Psoas muscle (tissue), 8 donors: Measurements from ENCODE around the gene LRBA. TPM values are rescaled to one million over a fixed set of nuclear protein-coding genes. Genes with fewer than 3 reads are reported as not detected.

Source experiments
- ATAC-seq, 4 donors: fragments of 200-7000 bp; cut with Tn5 transposase; one replicate each; pipeline ENCODE4 v1.9.1; 2020; ENCODE audit warnings: moderate library complexity in 3 of 4, mild to moderate bottlenecking in 2 of 4
- DNase-seq, 2 donors: peaks; one replicate each; pipeline ENCODE4 v3.0.0-alpha.2; 2020
- H3K27ac ChIP-seq: fragments of 200-600 bp; one replicate; pipeline ENCODE4 v1.8.0; 2022
- H3K27me3 ChIP-seq, 3 donors: fragments of 200-600 bp in 1 of 3; one replicate each; pipeline versions ENCODE4 v1.6.1 to v1.8.0; 2013 to 2022; ENCODE audit warnings: low read length in 2 of 3, mild to moderate bottlenecking in 2 of 3, moderate library complexity in 1 of 3; ENCODE audit not compliant: insufficient read depth in 3 of 3
- H3K36me3 ChIP-seq, 2 donors: fragments of 200-600 bp in 1 of 2; one replicate each; pipeline versions ENCODE4 v1.6.1 to v1.8.0; 2013 to 2022; ENCODE audit warnings: low read depth in 1 of 2, mild to moderate bottlenecking in 1 of 2, moderate library complexity in 1 of 2; ENCODE audit not compliant: insufficient read depth in 1 of 2
- H3K4me1 ChIP-seq: fragments of 200-600 bp; one replicate; pipeline ENCODE4 v1.8.0; 2022
- H3K4me3 ChIP-seq: fragments of 200-600 bp; one replicate; pipeline ENCODE4 v1.8.0; 2022; ENCODE audit warnings: mild to moderate bottlenecking
- H3K9me3 ChIP-seq: fragments of 200-600 bp; one replicate; pipeline ENCODE4 v1.8.0; 2022
- WGBS, 3 donors: extraction: QIAGEN DNeasy Blood & Tissue Kit; methylation state at CpG; one replicate each; pipeline versions ENCODE4 v1.1.6 to v1.1.7; 2013; 5-methylcytosine and 5-hydroxymethylcytosine counted together
- intact Hi-C, 2 donors: fragments of 100-400 bp; cut with DNase I; formaldehyde crosslinking; loops; one replicate each; pipeline versions ENCODE4 v1.11.0 to v1.14.2; 2022
- polyA plus RNA-seq, 3 donors: library from polyadenylated mRNA; stranded (reverse); fragments of 200-250 nt; gene quantifications; one replicate each; pipeline ENCODE4 v1.2.3, GENCODE V29; 2013
- total RNA-seq, 4 donors: library from RNA; stranded (reverse); fragmentation: NEBNext Ultra II Directional in 2 of 4; extraction: Animal tissue kit (Norgen Biotek cat#: 25700) in 2 of 4; gene quantifications; one replicate each; pipeline versions ENCODE4 v1.2.1 to v1.2.4, GENCODE V29; 2021 to 2023
- TF ChIP-seq, protein P1 (sequence below): fragments of 200-600 bp; IDR thresholded peaks from one replicate; pipeline ENCODE4 v1.8.0; 2022; ENCODE audit warnings: antibody characterized with exemption
- donor health status: healthy with polysubstance abuse.
- donor health status: DM: no; HTN: no; CAD: no; lungs with moderate emphysema.
- donor health status: Bipolar disorder and iron deficiency.
- donor health status: healthy.
- donor health status: DM: yes; HTN: yes; CAD: no.
- donor health status: DM: no; HTN: no; CAD: no.
- donor health status: DM: no; HTN: no; CAD: no.
- donor health status: DM: yes; HTN: yes; CAD: no.

Gene LRBA
- total and polyA plus RNA-seq, 7 donors = 2.9 to 10.6 (median 6.4) TPM

- H3K4me1 ChIP-seq = no peaks in the 10 kb centered on the region
- no peak overlapping the region for H3K4me3 ChIP-seq
- 95 to 97% (median 96%) methylated on average over 7 of the region's 7 CpGs for WGBS, 3 donors
- H3K27ac ChIP-seq = no peak overlapping the region
- TF ChIP-seq, protein P1, sequence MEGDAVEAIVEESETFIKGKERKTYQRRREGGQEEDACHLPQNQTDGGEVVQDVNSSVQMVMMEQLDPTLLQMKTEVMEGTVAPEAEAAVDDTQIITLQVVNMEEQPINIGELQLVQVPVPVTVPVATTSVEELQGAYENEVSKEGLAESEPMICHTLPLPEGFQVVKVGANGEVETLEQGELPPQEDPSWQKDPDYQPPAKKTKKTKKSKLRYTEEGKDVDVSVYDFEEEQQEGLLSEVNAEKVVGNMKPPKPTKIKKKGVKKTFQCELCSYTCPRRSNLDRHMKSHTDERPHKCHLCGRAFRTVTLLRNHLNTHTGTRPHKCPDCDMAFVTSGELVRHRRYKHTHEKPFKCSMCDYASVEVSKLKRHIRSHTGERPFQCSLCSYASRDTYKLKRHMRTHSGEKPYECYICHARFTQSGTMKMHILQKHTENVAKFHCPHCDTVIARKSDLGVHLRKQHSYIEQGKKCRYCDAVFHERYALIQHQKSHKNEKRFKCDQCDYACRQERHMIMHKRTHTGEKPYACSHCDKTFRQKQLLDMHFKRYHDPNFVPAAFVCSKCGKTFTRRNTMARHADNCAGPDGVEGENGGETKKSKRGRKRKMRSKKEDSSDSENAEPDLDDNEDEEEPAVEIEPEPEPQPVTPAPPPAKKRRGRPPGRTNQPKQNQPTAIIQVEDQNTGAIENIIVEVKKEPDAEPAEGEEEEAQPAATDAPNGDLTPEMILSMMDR = no peak
- no peaks in the 10 kb centered on the region for H3K27me3 ChIP-seq
- ATAC-seq = no peak
- H3K36me3 ChIP-seq = no peaks in the 10 kb centered on the region
- no peaks in the 10 kb centered on the region for H3K9me3 ChIP-seq
- intact Hi-C loops = no loop called here
- no peak for DNase-seq
Measured at GRCh38 chr4:150401083-150401687, 613.9 kb downstream of the LRBA start.

DNA sequence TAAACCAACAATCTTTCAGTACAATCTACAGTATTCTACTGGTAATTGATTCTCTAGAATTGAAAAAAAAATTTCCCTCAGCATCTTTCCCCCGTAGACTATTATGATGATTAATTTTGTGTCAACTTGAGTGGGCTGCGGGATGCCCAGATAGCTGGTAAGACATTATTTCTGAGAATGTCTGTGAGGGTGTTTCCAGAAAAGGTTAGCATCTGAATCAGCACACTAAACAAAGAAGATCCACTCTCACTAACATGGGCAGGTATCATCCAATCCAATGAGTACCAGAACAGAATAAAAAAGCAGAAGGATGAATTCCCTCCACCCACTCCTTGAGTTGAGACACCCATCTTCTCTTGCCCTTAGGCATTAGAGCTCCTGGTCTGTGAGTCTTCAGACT lies 619.2 kb downstream of the LRBA start:
- H3K4me3 ChIP-seq = no peak overlapping the region
- WGBS, 3 donors = 47 to 69% (median 49%) methylated on average over 2 of the region's 2 CpGs
- H3K4me1 ChIP-seq = no peaks in the 10 kb centered on the region
- no peaks in the 10 kb centered on the region for H3K36me3 ChIP-seq
- H3K27ac ChIP-seq = no peak overlapping the region
- H3K27me3 ChIP-seq = no peaks in the 10 kb centered on the region
- TF ChIP-seq, protein P1 = no peak
- DNase-seq = no peak
- H3K9me3 ChIP-seq = peaks cover 8% of the 10 kb centered on the region
- intact Hi-C loops = no loop called here
- no peak for ATAC-seq

DNA sequence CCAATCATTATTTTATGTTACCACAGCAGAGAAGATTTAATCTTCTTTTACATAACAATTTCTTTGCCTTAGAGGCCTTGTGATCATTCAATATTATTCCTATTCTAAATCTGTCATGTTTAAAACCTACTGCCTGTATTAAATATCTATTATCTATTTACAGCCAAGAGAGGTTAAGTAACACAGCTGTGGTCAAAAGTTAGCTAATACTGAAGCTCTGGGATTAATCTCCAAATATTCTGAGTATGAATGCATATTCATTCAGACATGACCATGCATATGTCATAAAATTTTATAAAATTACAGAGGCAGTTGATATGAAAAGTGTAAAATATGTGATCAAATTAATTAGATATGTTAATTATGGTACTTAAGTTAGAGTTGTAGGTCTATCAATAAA lies 621.0 kb downstream of the LRBA start:
- Histone ChIP-seq H3K36me3 (no peaks in the 10 kb centered on the region), H3K27ac (no peak overlapping the region), H3K4me3 (no peak overlapping the region), H3K4me1 (no peaks in the 10 kb centered on the region), H3K27me3 (no peaks in the 10 kb centered on the region), H3K9me3 (peaks cover 8% of the 10 kb centered on the region)
- DNase-seq (no peak), ATAC-seq (no peak)
- TF ChIP-seq, protein P1 = no peak
- intact Hi-C loops = no loop called here

DNA sequence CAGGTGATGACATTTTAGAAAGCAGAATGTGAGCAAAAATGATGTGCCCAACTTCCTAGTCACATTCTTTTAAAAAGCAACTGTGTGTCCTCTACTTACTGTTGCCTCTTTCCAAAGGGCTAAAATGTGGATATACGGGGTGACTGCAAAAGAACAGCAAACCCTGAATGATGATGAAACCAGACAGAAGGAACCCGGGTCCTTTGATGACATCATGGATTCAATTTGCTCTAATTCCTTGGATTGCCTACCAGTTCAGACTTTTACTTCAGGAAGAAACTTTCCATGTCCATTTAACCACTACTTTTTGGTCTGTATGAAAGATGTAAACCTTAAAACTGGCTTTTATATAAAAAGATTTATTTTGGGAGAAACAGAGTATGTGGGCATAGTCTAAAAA lies 624.0 kb downstream of the LRBA start:
- WGBS, 3 donors = 85 to 93% (median 85%) methylated on average over 2 of the region's 2 CpGs
- DNase-seq (no peak), ATAC-seq (no peak)
- Histone ChIP-seq H3K4me1 (no peaks in the 10 kb centered on the region), H3K9me3 (peaks cover 8% of the 10 kb centered on the region), H3K27me3 (no peaks in the 10 kb centered on the region), H3K36me3 (no peaks in the 10 kb centered on the region), H3K4me3 (no peak overlapping the region), H3K27ac (no peak overlapping the region)
- TF ChIP-seq, protein P1 = no peak
- intact Hi-C loops = no loop called here

GRCh38 chr4:150390531-150390910 lies 624.6 kb downstream of the LRBA start:
- DNase-seq (no peak), ATAC-seq (no peak)
- peaks cover 8% of the 10 kb centered on the region for H3K9me3 ChIP-seq
- TF ChIP-seq, protein P1 = no peak
- no peaks in the 10 kb centered on the region for H3K36me3 ChIP-seq
- intact Hi-C loops = no loop called here
- no peak overlapping the region for H3K27ac ChIP-seq
- no peak overlapping the region for H3K4me3 ChIP-seq
- no peaks in the 10 kb centered on the region for H3K27me3 ChIP-seq
- no peaks in the 10 kb centered on the region for H3K4me1 ChIP-seq
